PFSK-1 (cell line): Measurements from ENCODE around the gene NTSR2.

ENCODE experiments used
- POLR2AphosphoS5 ChIP-seq: IDR thresholded peaks from 2 replicates; pipeline ENCODE4 v1.6.1; 2012; ENCODE audit warnings: low read depth, mild to moderate bottlenecking, control low read depth, low read length, moderate library complexity
- SIN3A ChIP-seq: IDR thresholded peaks from 2 replicates; pipeline ENCODE4 v1.6.1; 2012; ENCODE audit warnings: mild to moderate bottlenecking, low read length, moderate library complexity, borderline replicate concordance; ENCODE audit not compliant: insufficient read depth
- TF ChIP-seq, protein P1 (sequence below), 2 experiments: IDR thresholded peaks; 2 replicates each; pipeline versions ENCODE4 v1.6.1 to v1.8.0; 2011 to 2012; ENCODE audit warnings: low read depth in 2 of 2, low read length in 2 of 2, control low read depth in 1 of 2, inconsistent platforms in 1 of 2, mild to moderate bottlenecking in 1 of 2, moderate library complexity in 1 of 2; ENCODE audit not compliant: insufficient read depth in 1 of 2

DNA sequence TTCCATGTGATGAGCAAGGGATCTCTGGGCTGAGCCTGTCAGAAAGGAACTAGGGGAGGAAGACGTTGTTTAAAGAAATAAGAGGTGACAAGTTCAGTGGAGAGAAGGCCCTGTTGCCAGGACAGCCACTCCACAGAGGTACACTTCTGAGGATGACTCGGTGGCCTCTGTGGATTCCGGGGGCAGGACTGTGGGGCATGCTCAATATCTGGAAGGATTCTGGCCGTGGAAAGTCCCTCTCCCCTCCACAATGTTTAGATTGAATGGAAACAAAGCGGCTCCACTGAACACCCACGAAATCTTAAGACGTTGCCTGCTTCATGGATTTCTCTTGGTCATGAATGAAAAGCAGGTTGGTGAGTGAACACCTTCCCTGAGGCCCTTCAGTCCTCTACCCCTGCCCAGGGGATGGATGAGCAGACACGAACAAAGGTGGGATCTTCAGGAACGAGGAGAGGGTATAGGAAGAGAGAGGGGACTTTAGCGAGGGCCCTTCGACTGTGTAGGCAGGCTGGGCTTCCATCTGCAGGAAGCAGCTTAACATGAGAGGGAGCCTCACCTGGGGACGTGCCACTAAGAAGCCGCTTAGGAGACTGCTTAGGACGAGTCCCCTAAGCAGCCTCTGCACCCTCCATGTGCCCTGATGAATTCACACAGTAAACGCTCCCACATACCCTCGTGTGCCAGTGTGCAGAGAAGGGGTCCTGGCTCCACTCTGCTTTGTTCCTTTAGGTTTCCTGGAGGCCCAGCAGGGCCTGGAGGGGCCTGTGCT, 1.9 kb downstream of the NTSR2 start:
- no peak for TF ChIP-seq SIN3A
- TF ChIP-seq POLR2AphosphoS5: no peak
- TF ChIP-seq, protein P1, sequence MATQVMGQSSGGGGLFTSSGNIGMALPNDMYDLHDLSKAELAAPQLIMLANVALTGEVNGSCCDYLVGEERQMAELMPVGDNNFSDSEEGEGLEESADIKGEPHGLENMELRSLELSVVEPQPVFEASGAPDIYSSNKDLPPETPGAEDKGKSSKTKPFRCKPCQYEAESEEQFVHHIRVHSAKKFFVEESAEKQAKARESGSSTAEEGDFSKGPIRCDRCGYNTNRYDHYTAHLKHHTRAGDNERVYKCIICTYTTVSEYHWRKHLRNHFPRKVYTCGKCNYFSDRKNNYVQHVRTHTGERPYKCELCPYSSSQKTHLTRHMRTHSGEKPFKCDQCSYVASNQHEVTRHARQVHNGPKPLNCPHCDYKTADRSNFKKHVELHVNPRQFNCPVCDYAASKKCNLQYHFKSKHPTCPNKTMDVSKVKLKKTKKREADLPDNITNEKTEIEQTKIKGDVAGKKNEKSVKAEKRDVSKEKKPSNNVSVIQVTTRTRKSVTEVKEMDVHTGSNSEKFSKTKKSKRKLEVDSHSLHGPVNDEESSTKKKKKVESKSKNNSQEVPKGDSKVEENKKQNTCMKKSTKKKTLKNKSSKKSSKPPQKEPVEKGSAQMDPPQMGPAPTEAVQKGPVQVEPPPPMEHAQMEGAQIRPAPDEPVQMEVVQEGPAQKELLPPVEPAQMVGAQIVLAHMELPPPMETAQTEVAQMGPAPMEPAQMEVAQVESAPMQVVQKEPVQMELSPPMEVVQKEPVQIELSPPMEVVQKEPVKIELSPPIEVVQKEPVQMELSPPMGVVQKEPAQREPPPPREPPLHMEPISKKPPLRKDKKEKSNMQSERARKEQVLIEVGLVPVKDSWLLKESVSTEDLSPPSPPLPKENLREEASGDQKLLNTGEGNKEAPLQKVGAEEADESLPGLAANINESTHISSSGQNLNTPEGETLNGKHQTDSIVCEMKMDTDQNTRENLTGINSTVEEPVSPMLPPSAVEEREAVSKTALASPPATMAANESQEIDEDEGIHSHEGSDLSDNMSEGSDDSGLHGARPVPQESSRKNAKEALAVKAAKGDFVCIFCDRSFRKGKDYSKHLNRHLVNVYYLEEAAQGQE (IDR thresholded peaks at IDR 0.05; ENCODE audit: insufficient read depth in 1 of 2, low read depth in 2 of 2, low read length in 2 of 2): no peak
